ENCODE measurements around the gene SPEN.
"Not testable (repeated sequence)": the region's sequence is repeated elsewhere in the genome, so short reads cannot be mapped to it uniquely, and the experiment has no call there.

The SPEN gene

DNA sequence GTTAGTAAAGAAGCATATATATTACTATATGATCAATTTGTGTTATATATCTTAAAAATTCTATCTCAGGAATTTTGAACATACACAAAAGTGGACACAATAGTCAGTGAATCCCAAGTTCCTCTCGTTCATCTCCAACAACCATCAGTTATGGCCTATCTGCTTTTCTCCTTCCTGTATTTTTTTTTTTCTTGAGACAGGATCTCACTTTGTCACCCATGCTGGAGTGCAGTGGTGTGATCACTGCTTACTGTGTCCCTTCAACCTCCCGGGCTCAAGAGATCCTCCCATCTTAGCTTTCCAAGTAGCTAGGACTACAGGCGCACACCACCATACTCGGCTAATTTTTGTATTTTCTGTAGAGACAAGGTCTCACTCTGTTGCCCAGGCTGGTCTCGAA is 9.4 kb downstream of the SPEN start:
- no peak overlapping the region for H3K4me3 ChIP-seq (ENCODE audit: low read depth, low read length)

DNA sequence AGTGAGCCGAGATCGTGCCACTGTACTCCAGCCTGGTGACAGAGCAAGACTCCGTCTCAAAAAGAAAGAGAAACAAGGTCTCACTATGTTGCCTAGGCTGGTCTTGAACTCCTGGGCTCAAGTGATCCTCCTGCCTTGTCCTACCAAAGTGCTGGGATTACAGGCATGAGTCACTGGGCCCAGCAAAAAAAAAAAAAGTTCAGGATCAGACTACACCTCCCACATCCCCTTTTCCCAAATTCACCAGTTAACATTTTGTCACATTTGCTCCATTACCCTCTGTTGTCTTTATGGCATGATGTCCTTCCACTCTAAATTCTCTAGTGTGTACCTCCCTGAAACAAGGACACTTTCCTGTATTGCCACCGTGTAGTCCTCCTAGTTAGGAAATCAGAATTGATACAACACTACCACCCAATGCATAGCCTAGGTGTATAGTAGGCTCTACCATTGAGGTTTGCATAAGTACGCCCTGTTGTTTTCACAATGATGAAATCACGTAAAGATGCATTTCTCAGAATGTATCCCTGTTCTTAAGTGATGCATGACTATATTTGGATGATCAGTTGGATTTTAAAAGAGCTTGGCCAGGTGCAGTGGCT is 10.7 kb downstream of the SPEN start:
- H3K4me3 ChIP-seq (ENCODE audit: low read depth, low read length) = no peak overlapping the region

DNA sequence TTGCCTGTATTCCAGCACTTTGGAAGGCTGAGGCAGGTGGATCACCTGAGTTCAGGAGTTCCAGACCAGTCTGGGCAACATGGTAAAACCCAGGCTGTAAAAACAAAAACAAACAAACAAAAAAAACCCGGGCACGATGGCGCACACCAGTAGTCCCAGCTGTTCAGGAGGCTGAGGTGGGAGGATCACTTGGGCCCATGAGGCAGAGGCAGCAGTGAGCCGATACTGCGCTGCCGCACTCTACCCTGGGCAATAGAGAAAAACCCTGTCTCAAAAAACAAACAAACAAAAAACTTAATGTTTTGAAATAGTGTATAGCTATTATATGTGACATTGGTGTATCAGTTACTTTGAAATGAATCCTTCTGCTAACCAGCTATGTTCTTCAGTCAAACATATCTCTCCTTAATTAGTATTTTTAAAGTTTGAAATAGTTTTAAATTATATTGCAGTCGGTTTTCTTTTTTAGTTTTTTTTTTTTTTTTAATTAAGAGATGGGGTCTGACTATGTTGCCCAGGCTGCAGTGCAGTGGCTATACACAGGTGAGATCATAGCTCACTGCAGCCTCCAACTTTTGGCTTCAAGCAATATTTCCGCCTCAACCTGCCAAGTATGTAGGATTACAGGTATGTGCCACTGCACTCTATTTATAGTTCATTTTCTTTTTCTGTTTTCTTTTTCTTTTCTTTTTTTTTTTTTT is 11.3 kb downstream of the SPEN start:
- H3K4me3 ChIP-seq (ENCODE audit: low read depth, low read length) = no peak overlapping the region

DNA sequence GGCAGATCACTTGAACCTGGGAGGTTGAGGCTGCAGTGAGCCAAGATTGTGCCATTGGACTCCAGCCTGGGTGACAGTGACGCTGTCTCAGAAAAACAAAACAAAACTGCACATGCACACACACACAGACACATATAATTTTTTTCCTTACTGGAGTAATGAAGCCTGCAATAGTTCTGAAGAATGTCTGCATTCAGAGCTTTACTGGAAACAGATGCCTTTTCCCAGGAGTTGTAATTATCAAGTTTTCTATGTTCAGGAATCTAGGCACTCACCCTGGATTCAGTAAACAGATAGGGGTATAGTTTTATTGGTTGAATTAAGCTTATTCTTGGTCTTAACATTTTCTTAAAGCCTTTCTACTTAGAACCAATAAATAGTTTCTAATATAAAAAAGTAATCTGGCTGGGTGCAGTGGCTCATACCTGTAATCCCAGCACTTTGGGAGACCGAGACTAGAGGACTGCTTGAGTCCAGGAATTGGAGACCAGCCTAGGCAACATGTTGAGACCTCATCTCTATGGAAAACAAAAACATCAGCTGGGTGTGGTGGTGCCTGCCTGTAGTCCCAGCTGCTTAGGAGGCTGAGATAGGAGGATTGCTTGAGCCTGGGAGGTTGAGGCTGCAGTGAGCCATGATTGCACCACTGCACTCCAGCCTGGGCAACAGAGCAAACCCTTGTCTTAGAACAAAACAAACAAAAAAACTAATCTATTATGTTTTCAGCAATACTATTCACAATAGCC is 15.8 kb downstream of the SPEN start:
- H3K4me3 ChIP-seq (ENCODE audit: low read depth, low read length) = no peak overlapping the region

DNA sequence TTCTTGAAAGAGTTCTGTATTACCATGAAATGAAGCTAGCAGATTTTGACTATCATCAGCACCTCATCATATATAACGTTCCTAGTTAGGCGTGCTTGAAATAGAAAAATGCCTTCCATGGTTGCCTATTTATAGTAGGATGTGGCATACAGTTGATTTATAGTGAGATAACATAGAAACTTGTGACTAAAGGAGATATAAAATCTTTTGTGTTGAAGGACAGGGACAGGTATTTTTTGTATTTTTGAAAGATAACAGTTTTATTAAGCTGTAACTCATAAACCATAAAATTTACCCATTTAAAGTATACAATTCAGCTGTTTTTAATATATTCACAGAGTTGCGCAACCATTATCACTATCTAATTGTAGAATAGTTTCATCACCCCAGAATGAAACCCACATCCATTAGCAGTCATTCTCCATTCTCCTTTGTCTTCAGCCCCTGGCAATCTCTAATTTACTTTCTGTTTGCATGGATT is 19.3 kb downstream of the SPEN start:
- no peak overlapping the region for H3K4me3 ChIP-seq (ENCODE audit: low read depth, low read length)

DNA sequence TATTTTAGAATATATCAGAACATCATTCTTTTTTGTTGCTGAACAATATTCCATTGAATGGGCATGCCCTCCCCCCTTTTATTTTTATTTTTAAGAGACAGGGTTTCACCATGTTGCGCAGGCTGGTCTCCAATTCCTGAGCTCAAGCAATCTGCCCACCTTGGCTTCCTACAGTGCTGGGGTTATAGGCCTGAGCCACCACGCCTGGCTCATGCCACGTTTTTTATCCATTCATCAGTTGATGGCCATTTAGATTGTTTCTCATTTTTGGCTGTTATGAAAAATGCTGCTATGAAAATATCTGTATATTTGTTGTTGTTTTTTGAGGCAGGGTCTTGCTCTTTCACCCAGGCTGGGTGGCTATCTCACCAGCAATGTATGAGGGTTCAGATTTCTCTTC is 19.8 kb downstream of the SPEN start:
- H3K4me3 ChIP-seq (ENCODE audit: low read depth, low read length) = no peak overlapping the region

DNA sequence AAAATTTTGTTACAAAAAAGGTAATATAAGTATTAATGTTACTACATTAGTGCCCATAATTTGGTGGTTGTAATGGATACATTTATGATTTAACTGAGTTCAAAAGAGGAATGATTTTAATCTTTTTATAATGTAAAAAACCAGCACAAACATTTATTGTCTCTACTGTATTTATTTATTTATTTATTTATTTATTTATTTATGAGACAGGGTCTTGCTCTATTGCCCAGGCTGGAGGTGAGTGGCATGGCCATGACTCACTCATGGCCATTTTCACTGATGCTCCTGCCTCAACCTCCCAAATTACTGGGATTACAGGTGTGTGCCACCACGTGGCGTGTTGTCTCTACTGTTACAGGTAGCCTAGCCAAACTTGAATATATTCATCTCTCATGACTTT is 21.9 kb downstream of the SPEN start:
- no peak overlapping the region for H3K4me3 ChIP-seq (ENCODE audit: low read depth, low read length)

DNA sequence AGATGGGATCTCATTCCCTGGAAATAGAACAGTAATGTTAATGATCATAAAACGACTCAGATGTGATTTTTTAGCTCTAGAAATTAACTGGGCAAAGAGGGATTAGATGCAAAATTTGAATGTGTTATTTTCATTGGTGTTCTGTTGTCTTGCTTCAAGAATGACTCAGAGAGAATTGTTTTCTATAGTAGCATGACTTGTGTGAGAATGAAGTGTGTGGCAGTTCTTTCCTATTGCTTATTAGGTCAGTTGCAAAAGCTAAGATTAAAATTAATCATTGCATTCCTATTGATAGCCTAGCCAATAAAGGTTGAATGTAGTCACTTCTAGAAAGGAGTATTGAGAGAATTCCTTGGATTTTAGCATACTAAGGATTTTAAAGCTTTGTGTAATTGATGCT is 22.9 kb downstream of the SPEN start:
- no peak overlapping the region for H3K4me3 ChIP-seq (ENCODE audit: low read depth, low read length)

DNA sequence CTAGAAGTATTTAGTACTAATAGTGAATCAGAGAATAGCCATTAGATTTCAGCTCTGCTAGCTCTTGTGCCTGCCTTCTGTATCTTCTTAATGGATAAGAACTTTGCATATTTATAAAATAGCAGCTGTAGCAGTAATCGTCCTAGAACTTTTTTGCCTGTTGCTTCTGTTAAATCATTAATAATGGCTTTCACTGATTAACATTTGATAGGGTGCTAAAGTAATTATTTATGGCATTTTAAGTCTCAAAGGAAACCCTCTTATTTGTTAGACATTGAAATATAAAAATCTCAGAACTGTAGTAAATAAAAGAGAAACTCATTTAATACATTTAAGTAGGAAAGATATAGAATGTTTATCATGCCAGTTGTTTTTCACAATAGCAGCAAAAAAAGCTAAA is 27.0 kb downstream of the SPEN start:
- H3K4me3 ChIP-seq (ENCODE audit: low read depth, low read length) = no peak overlapping the region

DNA sequence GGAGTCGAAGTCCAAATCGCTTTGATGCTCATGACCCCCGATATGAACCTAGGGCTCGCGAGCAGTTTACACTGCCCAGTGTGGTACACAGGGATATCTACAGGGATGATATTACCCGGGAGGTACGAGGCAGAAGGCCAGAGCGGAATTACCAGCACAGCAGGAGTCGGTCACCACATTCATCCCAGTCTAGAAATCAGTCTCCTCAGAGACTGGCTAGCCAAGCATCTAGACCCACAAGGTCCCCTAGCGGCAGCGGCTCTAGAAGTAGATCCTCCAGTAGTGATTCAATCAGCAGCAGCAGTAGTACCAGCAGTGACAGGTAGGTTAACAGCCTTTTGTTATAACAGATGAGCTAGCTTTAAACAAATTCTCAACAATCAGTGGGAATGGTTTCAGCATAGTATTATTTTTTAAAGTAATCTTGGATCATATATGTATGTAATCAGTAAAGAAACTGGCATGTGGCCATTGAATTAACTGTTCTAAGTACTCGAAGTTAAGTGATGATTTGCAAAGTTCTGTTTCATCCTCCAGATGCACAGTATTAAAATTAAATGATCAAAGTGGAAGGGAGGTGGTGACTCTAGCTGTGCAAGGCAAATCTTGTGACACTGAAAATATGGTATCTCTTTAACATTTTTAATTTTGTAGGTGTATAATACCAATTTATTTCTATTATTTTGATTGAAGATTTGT is 29.0 kb downstream of the SPEN start:
- H3K4me3 ChIP-seq (ENCODE audit: low read depth, low read length) = no peak overlapping the region

DNA sequence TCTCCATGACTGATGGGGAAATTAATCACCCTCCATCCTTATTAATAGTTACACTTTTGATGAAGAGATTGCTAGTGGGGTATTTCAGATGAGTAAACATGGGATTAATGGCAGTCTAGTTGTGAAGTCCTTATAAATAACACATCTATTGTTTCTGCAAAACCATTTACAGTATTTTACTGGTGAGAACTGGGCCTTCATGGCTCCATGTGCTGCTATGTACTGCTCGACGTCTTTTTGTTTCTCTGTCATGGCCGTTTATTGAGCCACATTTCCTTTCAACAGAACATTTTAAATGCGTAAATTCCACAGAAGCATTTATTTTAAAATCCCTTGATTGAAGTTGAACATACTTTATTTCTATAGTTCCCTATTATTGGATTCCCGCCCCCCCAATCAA is 34.5 kb downstream of the SPEN start:
- H3K4me3 ChIP-seq (ENCODE audit: low read depth, low read length) = no peak overlapping the region

DNA sequence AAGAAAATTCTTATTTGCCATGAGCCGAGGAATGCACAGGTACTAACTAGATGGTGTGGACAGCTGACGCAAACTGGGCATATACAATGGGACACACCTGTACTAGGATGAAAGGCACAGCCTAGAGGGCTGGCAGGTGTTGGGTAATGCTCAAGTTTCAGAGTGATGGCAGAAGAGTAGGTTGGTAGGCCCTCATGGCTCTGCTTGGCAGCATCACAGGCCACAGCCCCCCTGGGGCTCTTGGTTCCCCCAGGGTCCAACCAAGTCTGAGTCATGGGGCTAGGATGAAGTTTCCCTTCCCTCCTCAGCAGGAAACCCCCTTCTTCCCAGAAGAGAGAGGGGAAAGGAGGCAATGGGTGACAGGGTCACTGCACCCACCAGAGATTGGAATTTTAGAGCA is 35.2 kb downstream of the SPEN start:
- no peak overlapping the region for H3K4me3 ChIP-seq (ENCODE audit: low read depth, low read length)

DNA sequence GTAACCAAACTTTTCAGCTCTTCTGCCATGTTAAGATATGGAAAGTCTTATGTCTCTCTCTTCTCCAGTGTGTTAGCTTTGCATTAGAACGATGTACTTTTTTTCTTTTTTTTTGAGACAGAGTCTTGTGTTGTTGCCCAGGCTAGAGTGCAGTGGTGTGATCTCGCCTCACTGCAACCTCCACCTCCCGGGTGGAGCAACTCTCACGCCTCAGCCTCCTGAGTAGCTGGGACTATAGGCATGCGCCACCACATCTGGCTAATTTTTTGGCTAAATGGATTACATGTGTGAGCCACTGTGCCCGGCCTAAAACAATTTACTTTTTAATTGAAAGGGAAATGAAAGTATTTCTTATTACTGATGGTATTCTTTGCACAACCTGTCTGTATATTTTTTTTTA is 35.8 kb downstream of the SPEN start:
- no peak overlapping the region for H3K4me3 ChIP-seq (ENCODE audit: low read depth, low read length)

DNA sequence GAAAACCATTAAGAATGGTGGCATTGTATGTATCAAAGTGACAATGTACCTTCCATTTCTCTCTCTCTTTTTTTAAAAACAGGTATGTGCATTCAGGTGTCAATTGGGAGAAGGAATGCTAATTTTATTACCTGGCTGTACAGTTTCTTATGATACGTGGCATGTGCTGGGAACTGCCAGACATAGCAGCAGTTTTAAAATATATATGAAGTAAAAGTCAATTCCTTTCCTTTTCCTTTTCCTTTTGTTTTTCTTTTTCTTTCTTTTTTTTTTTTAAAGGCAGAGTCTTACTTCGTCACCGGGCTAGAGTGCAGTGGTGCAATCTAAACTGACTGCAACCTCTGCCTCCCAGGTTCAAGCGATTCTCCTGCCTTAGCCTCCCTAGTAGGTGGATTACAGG is 37.0 kb downstream of the SPEN start:
- no peak overlapping the region for H3K4me3 ChIP-seq (ENCODE audit: low read depth, low read length)

DNA sequence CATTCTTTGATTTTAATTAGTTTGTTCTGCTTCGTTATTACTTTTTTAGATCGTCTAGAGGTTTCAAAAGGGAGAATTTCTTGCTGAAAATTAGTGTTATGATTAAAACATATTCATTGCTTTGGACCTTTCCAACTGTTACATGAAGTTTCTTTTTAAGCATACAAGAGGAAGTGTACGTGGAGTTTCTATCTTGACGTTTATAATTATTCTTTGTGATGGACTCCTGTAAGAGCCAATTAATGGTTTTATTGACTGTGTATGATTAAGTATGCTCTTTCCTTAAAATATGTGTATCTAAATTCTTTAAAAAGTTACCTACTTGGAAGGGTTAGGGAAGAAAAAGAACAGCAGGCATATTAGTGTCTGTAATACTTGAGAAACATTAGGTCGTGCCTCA is 37.8 kb downstream of the SPEN start:
- no peak overlapping the region for H3K4me3 ChIP-seq (ENCODE audit: low read depth, low read length)

DNA sequence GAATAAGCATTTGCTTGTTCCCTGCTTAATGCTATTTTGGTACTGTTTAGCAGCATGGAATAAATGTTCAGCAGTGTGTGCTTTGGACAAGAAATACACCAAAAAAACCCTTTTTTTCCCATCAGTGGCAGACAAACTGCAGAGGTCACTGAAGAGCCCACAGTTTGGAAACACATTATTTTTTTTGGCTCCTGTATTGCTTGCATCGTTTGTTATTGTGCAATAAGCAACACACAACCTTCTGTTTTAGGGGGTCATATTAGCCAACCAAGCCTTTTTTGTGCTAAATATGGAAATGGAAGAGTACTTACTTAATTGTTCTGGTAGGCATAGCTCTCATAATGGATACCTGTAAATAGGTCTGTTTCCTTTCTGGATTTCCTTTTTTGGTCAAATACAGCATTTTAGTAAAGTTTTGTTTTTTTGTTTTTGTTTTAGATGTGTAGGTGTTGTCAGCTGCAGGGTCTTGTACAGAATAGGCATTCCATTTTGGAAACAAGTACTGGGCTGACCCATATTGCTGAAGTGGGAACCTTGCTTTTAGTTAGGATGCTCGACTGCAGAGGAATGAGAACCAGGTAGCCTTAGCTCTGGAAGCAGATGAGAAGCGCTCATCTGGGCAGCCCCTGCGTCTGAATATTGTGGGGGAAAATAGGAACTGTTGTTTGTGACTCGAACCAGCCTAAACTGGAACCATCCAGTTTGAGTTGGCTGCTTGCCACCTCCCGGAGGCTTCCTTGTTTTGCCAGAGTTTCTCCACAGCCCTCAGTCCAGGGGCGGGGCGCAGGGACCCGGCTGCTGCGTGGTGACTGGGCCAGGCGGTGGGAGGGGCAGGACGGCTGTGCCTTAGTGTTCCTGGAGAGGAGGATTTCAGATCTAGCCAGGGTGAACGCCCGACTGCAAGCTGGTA is 38.4 kb downstream of the SPEN start:
- H3K4me3 ChIP-seq (ENCODE audit: low read depth, low read length) = no peak overlapping the region

DNA sequence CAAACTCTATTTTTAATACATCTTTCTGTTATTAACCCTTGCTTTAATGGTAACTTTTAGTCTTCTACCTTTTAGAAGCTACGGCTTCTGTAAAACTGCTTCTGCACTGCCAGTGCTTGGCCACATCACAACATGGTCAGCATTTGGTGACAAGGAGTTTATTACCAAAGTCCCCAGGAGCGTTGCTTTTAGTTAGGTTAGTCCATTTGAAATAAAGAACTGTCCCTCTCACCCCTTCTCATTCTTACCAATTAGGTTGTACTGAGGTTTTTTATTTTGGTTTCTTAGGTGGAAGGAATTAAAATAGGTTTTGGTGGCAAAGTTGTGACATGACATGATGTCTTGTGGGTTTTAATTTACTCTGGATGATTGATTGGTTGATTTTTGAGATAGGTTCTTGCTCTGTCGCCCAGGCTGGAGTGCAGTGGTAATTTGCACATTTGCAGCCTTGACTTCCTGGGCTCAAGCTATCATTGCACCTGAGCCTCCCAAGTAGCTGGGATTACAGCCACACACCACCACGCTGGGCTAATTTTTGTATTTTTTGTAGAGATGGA is 39.2 kb downstream of the SPEN start:
- H3K4me3 ChIP-seq (ENCODE audit: low read depth, low read length) = no peak overlapping the region

DNA sequence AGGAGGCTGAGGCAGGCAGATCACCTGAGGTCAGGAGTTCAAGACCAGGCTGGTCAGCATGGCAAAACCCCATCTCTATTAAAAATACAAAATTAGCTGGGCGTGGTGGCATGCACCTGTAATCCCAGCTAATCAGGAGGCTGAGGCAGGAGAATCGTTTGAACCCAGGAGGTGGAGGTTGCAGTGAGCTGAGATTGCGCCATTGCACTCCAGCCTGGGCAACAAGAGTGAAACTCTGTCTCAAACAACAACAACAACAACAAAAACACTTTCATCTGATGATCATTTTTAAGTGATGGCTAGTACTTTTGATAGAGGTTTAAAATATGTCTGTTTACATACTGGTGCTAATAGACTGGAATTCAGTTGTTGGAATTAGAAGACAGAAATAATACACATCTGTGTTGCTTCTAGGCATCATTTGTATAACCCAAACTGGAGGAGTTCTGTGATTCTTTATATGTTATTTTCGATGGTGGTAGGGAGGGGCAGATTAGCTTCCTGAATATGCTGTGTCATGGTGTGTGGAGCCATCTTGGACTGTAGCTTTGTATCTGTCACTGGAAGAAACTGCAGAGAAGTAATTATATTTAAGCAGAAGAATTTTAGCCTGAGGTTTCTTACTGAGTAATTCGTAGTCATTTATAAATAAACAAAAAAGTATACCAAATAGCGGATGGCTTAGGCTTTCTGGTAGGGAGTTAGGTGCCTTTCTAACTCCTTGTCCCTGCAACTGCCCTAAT is 45.5 kb downstream of the SPEN start:
- not testable (repeated sequence) for H3K4me3 ChIP-seq (ENCODE audit: low read depth, low read length)

DNA sequence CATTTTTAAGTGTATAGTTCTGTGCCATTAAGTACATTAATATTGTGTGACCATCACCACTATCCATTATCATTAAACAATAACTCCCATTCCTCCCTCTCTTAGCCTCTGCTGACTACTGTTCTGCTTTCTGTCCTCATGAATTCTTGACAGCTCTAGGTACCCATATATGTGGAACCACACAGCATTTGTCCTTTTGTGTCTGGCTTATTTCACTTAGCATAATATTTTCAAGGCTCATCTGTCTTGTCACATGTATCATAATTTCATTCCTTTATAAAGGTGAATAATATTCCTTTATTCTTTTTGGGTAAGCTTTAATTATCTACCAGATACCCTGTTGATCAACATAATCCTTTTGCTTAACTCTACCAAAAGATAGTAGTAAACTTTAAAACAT is 47.7 kb downstream of the SPEN start:
- no peak overlapping the region for H3K4me3 ChIP-seq (ENCODE audit: low read depth, low read length)

Data from iPS-11a (cell line).